D721Med (cell line): ENCODE data around the gene NOTCH1.
"Not testable (repeated sequence)": the region's sequence is repeated elsewhere in the genome, so short reads cannot be mapped to it uniquely, and the experiment has no call there.

Source experiments
- DNase-seq: peaks from one replicate; pipeline ENCODE4 v3.0.0; 2011; ENCODE audit warnings: low spot score; ENCODE audit not compliant: insufficient read length
- FAIRE-seq: peaks from 2 replicates; lab custom pipeline; 2011; peaks lifted over from hg19 to GRCh38; lab: Jason Lieb, UNC
- TF ChIP-seq, protein P1 (sequence below): IDR thresholded peaks from 2 replicates; pipeline ENCODE4 v1.5.1; 2012; ENCODE audit warnings: mild to moderate bottlenecking, control low read depth; ENCODE audit not compliant: insufficient read depth; ENCODE audit errors: missing control alignments

Gene NOTCH1

DNA sequence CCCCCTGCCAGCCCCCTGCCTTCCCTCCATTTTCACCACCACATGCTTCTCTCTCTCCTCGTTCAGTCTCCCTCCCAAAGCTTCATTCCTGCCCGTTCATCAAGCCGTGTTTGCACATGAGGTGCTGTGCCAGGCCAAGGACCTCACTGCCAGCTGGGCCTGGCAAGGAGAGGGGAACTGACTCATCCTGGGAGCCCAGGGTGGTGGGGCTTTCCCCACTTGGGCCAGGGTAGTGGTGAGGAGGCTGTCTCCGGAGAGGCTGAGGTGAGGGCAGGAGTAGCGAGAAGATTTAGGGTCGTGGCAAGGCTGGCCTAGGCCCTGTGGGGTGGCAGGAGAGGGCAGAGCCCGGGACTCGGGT, 30.4 kb upstream of the NOTCH1 start:
- DNase-seq (no peak), FAIRE-seq (no peak)
- TF ChIP-seq, protein P1, sequence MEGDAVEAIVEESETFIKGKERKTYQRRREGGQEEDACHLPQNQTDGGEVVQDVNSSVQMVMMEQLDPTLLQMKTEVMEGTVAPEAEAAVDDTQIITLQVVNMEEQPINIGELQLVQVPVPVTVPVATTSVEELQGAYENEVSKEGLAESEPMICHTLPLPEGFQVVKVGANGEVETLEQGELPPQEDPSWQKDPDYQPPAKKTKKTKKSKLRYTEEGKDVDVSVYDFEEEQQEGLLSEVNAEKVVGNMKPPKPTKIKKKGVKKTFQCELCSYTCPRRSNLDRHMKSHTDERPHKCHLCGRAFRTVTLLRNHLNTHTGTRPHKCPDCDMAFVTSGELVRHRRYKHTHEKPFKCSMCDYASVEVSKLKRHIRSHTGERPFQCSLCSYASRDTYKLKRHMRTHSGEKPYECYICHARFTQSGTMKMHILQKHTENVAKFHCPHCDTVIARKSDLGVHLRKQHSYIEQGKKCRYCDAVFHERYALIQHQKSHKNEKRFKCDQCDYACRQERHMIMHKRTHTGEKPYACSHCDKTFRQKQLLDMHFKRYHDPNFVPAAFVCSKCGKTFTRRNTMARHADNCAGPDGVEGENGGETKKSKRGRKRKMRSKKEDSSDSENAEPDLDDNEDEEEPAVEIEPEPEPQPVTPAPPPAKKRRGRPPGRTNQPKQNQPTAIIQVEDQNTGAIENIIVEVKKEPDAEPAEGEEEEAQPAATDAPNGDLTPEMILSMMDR = no peak

DNA sequence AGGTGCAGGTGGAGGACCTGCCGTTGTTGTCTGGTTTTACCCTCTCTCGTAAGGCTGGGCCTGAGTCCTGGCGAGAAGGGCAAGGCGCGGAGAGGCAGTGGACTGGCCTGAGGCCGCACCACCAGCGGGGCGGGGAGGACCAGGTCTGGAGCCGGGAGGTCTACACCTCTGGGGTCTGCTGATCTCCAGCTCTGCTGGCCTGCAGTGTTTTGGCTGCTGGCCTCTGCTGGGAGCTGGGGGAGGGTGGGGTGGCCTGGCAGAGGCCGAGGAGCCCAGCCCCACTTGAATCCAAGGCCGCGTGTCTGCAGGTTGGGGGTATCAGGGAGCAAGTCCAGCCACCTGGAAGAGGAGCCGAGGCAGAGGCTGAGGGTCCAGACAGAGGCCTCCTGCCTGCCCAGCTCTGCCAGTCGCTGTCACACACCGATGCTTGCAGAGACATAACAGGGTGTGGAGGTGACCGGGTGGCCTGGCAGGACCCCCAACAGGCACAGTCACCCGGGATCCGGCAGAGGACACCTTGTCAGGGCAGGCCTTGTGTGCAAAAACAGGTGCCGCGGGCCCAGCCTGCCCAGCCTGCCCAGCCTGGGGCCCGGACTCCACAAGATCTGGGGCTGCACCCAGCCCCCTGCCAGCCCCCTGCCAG, 29.9 kb upstream of the NOTCH1 start:
- TF ChIP-seq, protein P1 = no peak
- no peak for DNase-seq
- no peak for FAIRE-seq

DNA sequence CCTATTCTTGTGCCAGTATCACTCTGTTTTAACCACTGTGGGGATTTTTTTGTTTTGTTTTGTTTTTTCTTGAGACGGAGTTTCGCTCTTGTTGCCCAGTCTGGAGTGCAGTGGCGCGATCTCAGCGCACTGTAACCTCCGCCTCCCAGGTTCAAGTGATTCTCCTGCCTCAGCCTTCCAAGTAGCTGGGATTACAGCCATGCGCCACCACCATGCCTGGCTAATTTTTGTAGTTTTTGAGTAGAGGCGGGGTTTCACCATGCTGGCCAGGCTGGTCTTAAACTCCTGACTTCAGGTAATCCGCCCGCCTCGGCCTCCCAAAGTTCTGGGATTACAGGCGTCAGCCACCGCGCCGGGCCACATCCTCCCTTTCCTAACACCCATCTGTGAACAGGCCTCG, 28.8 kb upstream of the NOTCH1 start:
- not testable (repeated sequence) for DNase-seq, FAIRE-seq

GRCh38 chr9:136572828-136573625, 27.2 kb upstream of the NOTCH1 start:
- TF ChIP-seq, protein P1 = no peak
- no peak for DNase-seq
- FAIRE-seq = no peak

- FAIRE-seq = no peak
- no peak for DNase-seq
- TF ChIP-seq, protein P1 = no peak
Measured at GRCh38 chr9:136572003-136572827, 26.4 kb upstream of the NOTCH1 start.

GRCh38 chr9:136571531-136571930, 25.7 kb upstream of the NOTCH1 start:
- TF ChIP-seq, protein P1 = no peak
- FAIRE-seq = no peak
- DNase-seq = no peak

DNA sequence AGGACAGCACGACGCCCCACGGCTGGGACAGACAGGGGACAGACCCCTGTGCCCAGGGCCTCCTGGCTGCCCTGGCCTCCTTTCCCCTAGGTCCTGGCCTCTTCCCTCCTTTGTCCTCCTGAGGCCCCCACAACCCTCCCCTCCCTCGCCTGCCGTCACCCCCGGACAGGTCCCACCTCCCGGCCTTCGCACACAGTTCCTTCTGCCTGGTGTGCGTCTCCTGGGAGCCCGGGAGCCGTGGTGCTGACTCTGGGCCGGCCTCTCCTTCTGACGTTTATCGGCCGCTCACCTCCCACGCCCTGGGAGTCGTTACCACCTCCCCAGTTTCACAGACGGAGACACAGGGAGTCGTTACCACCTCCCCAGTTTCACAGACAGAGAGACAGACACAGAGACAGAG, 25.1 kb upstream of the NOTCH1 start:
- TF ChIP-seq, protein P1 = no peak
- no peak for FAIRE-seq
- no peak for DNase-seq
